ENCODE results near the gene RBFA. TPM values are rescaled to one million over a fixed set of nuclear protein-coding genes. Genes with fewer than 3 reads are reported as not detected.

The RBFA gene
- total and polyA plus RNA-seq, 2 of the 13 experiments (the other 11 are each of a cell fraction or from before 2014, with no cell fraction given) = 29.7 to 42.4 TPM

DNA sequence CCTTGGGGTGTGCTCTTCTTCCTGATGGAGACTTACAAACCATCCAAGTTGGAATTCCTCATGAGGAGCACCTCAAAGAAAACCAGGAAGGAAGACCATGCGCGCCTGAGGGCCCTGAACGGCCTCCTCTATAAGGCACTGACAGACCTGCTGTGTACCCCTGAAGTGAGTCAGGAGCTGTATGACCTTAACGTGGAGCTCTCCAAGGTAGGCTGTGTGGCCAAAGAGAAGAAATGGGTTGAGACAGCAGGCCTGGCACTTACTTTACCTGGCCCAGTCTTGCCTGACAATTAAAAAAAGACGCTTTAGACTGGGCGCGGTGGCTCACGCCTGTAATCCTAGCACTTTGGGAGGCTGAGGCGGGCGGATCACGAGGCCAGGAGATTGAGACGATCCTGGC is 3.1 kb downstream of the RBFA start:
- intact Hi-C loops (cut with micrococcal nuclease; ENCODE audit: unreplicated experiment) = no loop called here
- FAIRE-seq = no peak
- POLR2A ChIA-PET = no interaction called here

More for the DNA sequence above, 3.1 kb downstream of the RBFA start:
- WGBS (ENCODE audit: low lambda C conversion rate) = 98% methylated on average over 9 of the region's 12 CpGs
- Histone ChIP-seq H2AFZ (ENCODE audit: low read length) (no peak overlapping the region), H3K4me1 (ENCODE audit: insufficient read depth, low read length) (peaks cover 26% of the 10 kb centered on the region), H3K9ac (ENCODE audit: insufficient read depth, low read depth, low read length) (no peak overlapping the region), H3K27me3 (ENCODE audit: control insufficient read depth in 1 of 2, insufficient read depth in 2 of 2, low read length in 2 of 2) (no peaks in the 10 kb centered on the region; a peak in 1 of 5 replicates), H3K79me2 (ENCODE audit: insufficient read depth, low read length) (peaks cover 27% of the 10 kb centered on the region), H4K20me1 (ENCODE audit: insufficient read depth, low read length) (peaks cover 7% of the 10 kb centered on the region; the same call in 1 of the 2 replicates), H3K36me3 (replicated peaks in 1 of 2; ENCODE audit: control insufficient read depth in 1 of 2, insufficient read depth in 2 of 2, low read length in 2 of 2) (peaks cover 11 to 37% of the 10 kb centered on the region in 2 experiments; a peak in 4 of 5 replicates), H3K4me3 (replicated peaks in 1 of 3; ENCODE audit: insufficient read depth in 1 of 3, low read depth in 2 of 3, low read length in 3 of 3) (no peak overlapping the region), H3K9me3 (ENCODE audit: low read length) (no peaks in the 10 kb centered on the region), H3K27ac (ENCODE audit: extremely low read length, insufficient read depth, low read length) (no peak overlapping the region), H3K4me2 (ENCODE audit: low read depth, low read length) (no peak overlapping the region)
- DNase-seq (ENCODE audit: low spot score) = no peak
- in situ Hi-C loops (cut with HindIII; ENCODE audit: extremely low pct_ligation_motif_present, low pct_unique_long_range_greater_than_20kb) = loop anchor here (5.0 kb wide), 1 partner anchor 65 kb away; no protein-coding TSS in a partner anchor
- TF ChIP-seq, protein P1, sequence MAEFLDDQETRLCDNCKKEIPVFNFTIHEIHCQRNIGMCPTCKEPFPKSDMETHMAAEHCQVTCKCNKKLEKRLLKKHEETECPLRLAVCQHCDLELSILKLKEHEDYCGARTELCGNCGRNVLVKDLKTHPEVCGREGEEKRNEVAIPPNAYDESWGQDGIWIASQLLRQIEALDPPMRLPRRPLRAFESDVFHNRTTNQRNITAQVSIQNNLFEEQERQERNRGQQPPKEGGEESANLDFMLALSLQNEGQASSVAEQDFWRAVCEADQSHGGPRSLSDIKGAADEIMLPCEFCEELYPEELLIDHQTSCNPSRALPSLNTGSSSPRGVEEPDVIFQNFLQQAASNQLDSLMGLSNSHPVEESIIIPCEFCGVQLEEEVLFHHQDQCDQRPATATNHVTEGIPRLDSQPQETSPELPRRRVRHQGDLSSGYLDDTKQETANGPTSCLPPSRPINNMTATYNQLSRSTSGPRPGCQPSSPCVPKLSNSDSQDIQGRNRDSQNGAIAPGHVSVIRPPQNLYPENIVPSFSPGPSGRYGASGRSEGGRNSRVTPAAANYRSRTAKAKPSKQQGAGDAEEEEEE (CRISPR knock-in tag; IDR thresholded peaks at IDR 0.05; ENCODE audit: borderline replicate concordance) = no peak
- TF ChIP-seq CENPX (CRISPR knock-in tag; IDR thresholded peaks at IDR 0.05) (no peak), ZNF709 (CRISPR knock-in tag; IDR thresholded peaks at IDR 0.05) (no peak)
- TF ChIP-seq, protein P2, sequence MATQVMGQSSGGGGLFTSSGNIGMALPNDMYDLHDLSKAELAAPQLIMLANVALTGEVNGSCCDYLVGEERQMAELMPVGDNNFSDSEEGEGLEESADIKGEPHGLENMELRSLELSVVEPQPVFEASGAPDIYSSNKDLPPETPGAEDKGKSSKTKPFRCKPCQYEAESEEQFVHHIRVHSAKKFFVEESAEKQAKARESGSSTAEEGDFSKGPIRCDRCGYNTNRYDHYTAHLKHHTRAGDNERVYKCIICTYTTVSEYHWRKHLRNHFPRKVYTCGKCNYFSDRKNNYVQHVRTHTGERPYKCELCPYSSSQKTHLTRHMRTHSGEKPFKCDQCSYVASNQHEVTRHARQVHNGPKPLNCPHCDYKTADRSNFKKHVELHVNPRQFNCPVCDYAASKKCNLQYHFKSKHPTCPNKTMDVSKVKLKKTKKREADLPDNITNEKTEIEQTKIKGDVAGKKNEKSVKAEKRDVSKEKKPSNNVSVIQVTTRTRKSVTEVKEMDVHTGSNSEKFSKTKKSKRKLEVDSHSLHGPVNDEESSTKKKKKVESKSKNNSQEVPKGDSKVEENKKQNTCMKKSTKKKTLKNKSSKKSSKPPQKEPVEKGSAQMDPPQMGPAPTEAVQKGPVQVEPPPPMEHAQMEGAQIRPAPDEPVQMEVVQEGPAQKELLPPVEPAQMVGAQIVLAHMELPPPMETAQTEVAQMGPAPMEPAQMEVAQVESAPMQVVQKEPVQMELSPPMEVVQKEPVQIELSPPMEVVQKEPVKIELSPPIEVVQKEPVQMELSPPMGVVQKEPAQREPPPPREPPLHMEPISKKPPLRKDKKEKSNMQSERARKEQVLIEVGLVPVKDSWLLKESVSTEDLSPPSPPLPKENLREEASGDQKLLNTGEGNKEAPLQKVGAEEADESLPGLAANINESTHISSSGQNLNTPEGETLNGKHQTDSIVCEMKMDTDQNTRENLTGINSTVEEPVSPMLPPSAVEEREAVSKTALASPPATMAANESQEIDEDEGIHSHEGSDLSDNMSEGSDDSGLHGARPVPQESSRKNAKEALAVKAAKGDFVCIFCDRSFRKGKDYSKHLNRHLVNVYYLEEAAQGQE (IDR thresholded peaks at IDR 0.05; ENCODE audit: borderline replicate concordance in 1 of 2, low read depth in 1 of 2, low read length in 2 of 2) = peak in 1 of 2 experiments; percentile 76
- no TSS peak for BruUV-seq (replicated peaks)
- no peak for ATAC-seq
- CTCF ChIA-PET (ENCODE audit: low intra/inter-chr PET ratio, low total read pairs) = no interaction called here

Data from HepG2 (cell line).